DMS153 treated with DMSO at 0.1 percent for 48 hours (cell line): Measurements from ENCODE around the gene MAN1A1.
"Not testable (repeated sequence)": the region's sequence is repeated elsewhere in the genome, so short reads cannot be mapped to it uniquely, and the experiment has no call there.

ENCODE experiments used
- DNase-seq: peaks from one replicate; lab custom pipeline; 2025; ENCODE audit not compliant: unreplicated experiment; lab: John Stamatoyannopoulos, UW

MAN1A1 gene

GRCh38 chr6:119308048-119308570 is 41.5 kb downstream of the MAN1A1 start:
- DNase-seq = no peak

GRCh38 chr6:119307056-119307455 is 42.5 kb downstream of the MAN1A1 start:
- DNase-seq = no peak

- DNase-seq = no peak
Measured at GRCh38 chr6:119306396-119306968, 43.1 kb downstream of the MAN1A1 start.

- no peak for DNase-seq
Measured at GRCh38 chr6:119303164-119303887, 46.2 kb downstream of the MAN1A1 start.

- DNase-seq = no peak
Measured at GRCh38 chr6:119301429-119301828, 48.1 kb downstream of the MAN1A1 start.

DNA sequence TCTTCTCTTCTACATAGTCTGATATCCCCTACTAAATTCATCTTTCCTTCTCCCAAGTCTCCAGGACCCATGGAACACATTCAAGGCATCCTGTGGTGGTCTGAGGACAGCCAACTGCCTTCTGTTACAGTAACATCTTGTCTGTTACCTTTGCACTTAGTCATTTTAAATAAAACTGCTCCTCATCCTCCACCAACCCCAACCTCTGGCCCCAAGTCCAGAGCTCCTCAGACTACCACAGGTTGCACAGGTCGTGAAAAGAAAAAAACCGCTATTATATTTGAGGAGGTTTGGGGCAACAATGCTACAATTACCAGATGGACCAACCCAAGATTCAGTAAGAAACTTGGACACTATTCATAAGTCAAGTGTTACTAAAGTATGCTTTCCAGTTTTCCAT is 49.9 kb downstream of the MAN1A1 start:
- no peak for DNase-seq

GRCh38 chr6:119297049-119297448 is 52.5 kb downstream of the MAN1A1 start:
- DNase-seq = no peak

- DNase-seq = no peak
Measured at GRCh38 chr6:119296036-119297035, 53.2 kb downstream of the MAN1A1 start.

DNA sequence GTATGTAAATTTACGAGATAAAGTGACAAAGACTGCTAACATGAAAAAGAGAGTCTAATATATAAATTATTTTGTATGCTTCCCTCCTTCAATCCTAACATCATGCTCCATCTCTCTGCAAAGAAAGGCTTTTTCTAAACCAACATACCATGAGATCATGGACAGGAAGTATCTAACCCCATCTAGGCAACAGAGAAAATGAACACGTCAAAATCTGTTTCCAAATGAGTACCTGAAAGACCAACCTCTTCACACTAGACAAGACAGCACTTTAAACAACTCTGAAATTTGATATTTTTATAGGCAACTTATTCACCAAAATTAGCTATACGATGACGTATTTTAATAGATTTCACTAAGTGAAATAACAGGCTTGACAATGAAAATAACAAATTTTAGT is 54.6 kb downstream of the MAN1A1 start:
- DNase-seq = no peak

- DNase-seq = not testable (repeated sequence)
Measured at GRCh38 chr6:119291060-119291459, 58.5 kb downstream of the MAN1A1 start.

- DNase-seq = no peak
Measured at GRCh38 chr6:119290306-119290705, 59.3 kb downstream of the MAN1A1 start.

- DNase-seq = no peak
Measured at GRCh38 chr6:119289651-119290050, 59.9 kb downstream of the MAN1A1 start.

- no peak for DNase-seq
Measured at GRCh38 chr6:119285908-119286625, 63.5 kb downstream of the MAN1A1 start.

DNA sequence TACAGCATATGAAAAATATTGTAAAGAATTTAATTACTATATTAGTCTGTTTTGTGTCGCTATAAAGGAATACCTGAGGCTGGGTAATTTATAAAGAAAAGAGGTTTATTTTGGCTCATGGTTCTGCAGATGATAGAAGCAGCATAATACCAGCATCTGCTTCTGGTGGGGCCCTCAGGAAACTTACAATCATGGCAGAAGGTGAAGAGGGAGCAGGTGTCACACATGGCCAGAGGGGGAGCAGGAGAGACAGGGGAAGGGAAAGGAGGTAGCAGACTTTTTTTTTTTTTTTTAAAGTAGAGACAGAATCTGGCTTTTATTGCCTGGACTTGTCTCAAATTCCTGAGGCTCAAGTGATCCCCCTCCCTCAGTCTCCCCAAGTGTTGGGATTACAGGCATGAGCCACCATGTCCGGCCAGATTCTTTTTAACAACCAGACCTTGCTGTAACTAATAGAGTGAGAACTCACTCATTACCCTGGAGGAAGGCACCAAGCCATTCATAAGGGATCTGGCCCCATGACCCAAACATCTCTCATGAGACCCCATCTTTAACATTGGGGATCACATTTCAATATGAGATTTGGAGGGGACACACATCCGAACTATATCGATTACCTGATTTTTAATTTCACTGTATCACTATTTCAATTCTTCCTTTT is 64.6 kb downstream of the MAN1A1 start:
- no peak for DNase-seq

- DNase-seq = no peak
Measured at GRCh38 chr6:119283979-119284545, 65.5 kb downstream of the MAN1A1 start.

DNA sequence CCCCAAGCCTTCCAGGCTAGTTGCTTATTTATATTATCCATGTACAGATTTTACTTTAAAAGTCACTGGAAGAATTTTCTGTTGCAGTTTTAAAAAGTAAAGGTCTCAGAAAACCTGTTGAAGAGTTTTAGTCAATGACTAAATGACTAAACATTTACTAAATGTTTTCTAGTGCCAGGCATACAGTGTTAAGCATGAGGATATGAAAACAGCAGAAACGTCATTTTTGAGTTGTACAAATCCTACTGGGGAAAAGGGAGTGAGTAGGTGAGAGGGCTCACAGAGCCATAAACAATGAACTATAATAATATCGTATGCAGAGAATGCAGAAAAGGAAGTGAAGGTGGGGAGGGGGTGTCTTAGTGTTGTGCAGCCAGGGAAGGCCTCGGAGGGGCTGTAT is 66.3 kb downstream of the MAN1A1 start:
- DNase-seq = no peak

DNA sequence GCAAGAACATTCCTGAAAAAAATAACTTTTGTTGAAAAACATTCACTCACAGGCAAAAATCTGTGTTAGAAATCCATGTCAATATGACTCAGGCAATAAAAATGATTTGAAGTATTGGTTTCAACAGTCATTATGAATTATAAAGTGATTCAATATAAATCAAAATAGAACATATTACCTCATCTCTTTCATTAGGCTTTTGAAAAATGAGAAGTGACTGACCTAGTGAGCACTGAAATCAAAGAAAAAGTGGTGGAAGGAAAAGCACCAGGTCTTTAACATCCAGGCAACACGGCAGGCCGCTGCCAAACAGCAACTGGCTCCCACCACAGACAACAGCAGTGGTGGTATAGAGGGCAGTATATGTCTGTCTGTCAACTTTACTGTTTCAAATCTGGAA is 68.9 kb downstream of the MAN1A1 start:
- no peak for DNase-seq

GRCh38 chr6:119280080-119280479 is 69.5 kb downstream of the MAN1A1 start:
- no peak for DNase-seq

DNA sequence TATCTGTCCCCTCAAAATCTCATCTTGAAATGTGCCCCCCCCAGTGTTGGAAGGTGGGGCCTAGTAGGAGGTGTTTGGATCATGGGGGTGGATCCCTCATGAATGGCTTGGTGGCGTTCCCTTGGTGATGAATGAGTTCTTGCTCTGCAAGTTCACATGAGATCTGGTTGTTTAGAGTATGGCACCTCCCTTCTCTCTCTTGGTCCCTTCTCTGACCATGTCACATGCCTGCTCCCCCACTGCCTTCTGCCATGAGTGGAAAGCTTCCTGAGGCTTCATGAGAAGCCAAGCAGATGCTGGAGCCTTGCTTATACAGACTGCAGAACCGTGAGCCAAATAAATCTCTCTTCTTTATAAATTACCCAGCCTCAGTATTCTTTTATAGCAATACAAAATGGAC is 70.9 kb downstream of the MAN1A1 start:
- DNase-seq = no peak

GRCh38 chr6:119277052-119277451 is 72.5 kb downstream of the MAN1A1 start:
- DNase-seq = no peak
